RWPE2 (cell line): ENCODE results near the gene DEDD2.

Experiments
- ATAC-seq: fragments of 200-7000 bp; cut with Tn5 transposase; 3 replicates; pipeline ENCODE4 v1.9.1; 2021; ENCODE audit warnings: low read depth
- DNase-seq: peaks from one replicate; pipeline ENCODE4 v3.0.0-alpha.2; 2020; ENCODE audit warnings: low spot score
- H3K27ac ChIP-seq: fragments of 450-650 bp; 2 replicates; pipeline ENCODE4 v1.5.1; 2017; ENCODE audit warnings: mild to moderate bottlenecking; ENCODE audit not compliant: poor library complexity, severe bottlenecking
- H3K27me3 ChIP-seq: fragments of 250-450 bp; sonication (Bioruptor Pico); 2 replicates; pipeline ENCODE4 v1.5.1; 2021; ENCODE audit warnings: mild to moderate bottlenecking, moderate library complexity; ENCODE audit not compliant: insufficient read depth, poor library complexity, severe bottlenecking
- H3K36me3 ChIP-seq: fragments of 250-450 bp; sonication (Bioruptor Pico); 2 replicates; pipeline ENCODE4 v1.5.1; 2020; ENCODE audit warnings: low read depth, mild to moderate bottlenecking, moderate library complexity
- H3K4me1 ChIP-seq: fragments of 250-450 bp; sonication (Bioruptor Pico); 2 replicates; pipeline ENCODE4 v1.5.1; 2021; ENCODE audit warnings: mild to moderate bottlenecking, moderate library complexity; ENCODE audit not compliant: insufficient read depth, poor library complexity, severe bottlenecking
- H3K4me3 ChIP-seq: fragments of 250-450 bp; sonication (Bioruptor Pico); 2 replicates; pipeline ENCODE4 v1.5.1; 2021; ENCODE audit warnings: mild to moderate bottlenecking, moderate library complexity; ENCODE audit not compliant: severe bottlenecking
- H3K9me3 ChIP-seq: fragments of 250-450 bp; sonication (Bioruptor Pico); 2 replicates; pipeline ENCODE4 v1.5.1; 2021; ENCODE audit warnings: mild to moderate bottlenecking, moderate library complexity; ENCODE audit not compliant: severe bottlenecking
- TF ChIP-seq, protein P1 (sequence below): fragments of 450-650 bp; IDR thresholded peaks from one replicate; pipeline ENCODE4 v1.5.1; 2017; ENCODE audit warnings: mild to moderate bottlenecking, moderate library complexity; ENCODE audit not compliant: poor library complexity, severe bottlenecking

The DEDD2 gene

DNA sequence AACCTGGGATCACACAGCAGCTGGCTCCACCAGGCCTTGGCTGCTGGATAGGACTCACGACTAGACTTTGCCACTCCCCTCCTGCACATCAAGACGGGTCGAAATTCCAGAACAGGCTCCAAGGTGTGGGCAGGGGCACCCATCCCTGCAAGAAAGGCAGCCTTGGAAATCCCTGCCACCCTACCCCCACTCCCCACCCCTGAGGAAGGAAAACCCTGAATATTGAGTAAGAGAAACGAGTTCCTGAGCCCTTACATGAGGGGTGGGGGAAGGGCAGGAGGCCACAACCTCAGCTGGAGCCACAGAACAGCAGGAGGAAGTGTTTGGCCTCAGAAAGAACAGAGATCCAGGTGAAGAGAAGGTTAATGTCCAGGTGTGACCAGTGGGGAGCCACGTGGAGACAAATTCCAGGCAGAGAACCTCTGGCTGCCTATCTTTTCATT is 20.1 kb downstream of the DEDD2 start:
- no peak for DNase-seq
- TF ChIP-seq, protein P1, sequence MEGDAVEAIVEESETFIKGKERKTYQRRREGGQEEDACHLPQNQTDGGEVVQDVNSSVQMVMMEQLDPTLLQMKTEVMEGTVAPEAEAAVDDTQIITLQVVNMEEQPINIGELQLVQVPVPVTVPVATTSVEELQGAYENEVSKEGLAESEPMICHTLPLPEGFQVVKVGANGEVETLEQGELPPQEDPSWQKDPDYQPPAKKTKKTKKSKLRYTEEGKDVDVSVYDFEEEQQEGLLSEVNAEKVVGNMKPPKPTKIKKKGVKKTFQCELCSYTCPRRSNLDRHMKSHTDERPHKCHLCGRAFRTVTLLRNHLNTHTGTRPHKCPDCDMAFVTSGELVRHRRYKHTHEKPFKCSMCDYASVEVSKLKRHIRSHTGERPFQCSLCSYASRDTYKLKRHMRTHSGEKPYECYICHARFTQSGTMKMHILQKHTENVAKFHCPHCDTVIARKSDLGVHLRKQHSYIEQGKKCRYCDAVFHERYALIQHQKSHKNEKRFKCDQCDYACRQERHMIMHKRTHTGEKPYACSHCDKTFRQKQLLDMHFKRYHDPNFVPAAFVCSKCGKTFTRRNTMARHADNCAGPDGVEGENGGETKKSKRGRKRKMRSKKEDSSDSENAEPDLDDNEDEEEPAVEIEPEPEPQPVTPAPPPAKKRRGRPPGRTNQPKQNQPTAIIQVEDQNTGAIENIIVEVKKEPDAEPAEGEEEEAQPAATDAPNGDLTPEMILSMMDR, result no peak
- no peak for ATAC-seq
- H3K36me3 ChIP-seq, result peaks cover 32% of the 10 kb centered on the region
- peak overlapping the region; percentile 88 for H3K27ac ChIP-seq
- H3K4me1 ChIP-seq, result peaks cover 33% of the 10 kb centered on the region
- H3K9me3 ChIP-seq, result peaks cover 4% of the 10 kb centered on the region
- H3K27me3 ChIP-seq, result no peaks in the 10 kb centered on the region
- no peak overlapping the region for H3K4me3 ChIP-seq

- ATAC-seq (no peak), DNase-seq (no peak)
- TF ChIP-seq, protein P1, result no peak
Observed at GRCh38 chr19:42196011-42197001, 21.2 kb downstream of the DEDD2 start.

GRCh38 chr19:42193706-42194105 is 23.8 kb downstream of the DEDD2 start:
- Histone ChIP-seq H3K27me3 (no peaks in the 10 kb centered on the region), H3K4me3 (no peak overlapping the region), H3K27ac (no peak overlapping the region), H3K9me3 (peaks cover 4% of the 10 kb centered on the region), H3K4me1 (peaks cover 28% of the 10 kb centered on the region), H3K36me3 (peaks cover 15% of the 10 kb centered on the region)
- ATAC-seq, result no peak
- no peak for DNase-seq
- TF ChIP-seq, protein P1, result no peak

More at GRCh38 chr19:42196011-42197001, 21.2 kb downstream of the DEDD2 start:
- Histone ChIP-seq H3K4me1 (peaks cover 44% of the 10 kb centered on the region), H3K36me3 (peaks cover 25% of the 10 kb centered on the region), H3K9me3 (peaks cover 4% of the 10 kb centered on the region), H3K27ac (peak overlapping the region; percentile 88), H3K4me3 (no peak overlapping the region), H3K27me3 (no peaks in the 10 kb centered on the region)

- Histone ChIP-seq H3K4me1 (peaks cover 26% of the 10 kb centered on the region), H3K4me3 (no peak overlapping the region), H3K27ac (no peak overlapping the region), H3K36me3 (peaks cover 11% of the 10 kb centered on the region), H3K9me3 (peaks cover 4% of the 10 kb centered on the region), H3K27me3 (no peaks in the 10 kb centered on the region)
- TF ChIP-seq, protein P1, result no peak
- DNase-seq (no peak), ATAC-seq (no peak)
Observed at GRCh38 chr19:42193294-42193693, 24.2 kb downstream of the DEDD2 start.

DNA sequence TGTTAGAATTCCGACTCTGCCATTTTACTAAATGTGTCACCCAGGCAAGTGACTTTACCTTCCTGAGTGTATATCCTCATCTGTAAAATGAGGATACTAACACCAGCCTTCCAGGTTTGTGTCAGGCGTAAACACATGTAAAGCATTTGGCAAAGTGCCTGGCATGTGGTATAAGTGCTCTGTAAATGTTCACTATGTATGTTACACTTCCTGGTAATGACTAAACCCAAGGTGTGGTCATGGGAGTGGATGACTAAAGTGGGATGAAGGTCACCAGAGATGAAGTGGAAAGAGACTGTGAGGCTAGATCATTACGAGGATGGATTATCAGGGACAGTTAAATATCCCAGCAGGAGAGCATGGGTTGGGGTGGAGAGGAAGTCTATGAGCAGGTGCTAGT is 25.6 kb downstream of the DEDD2 start:
- ATAC-seq (peak; percentile 91), DNase-seq (no peak)
- TF ChIP-seq, protein P1, result no peak
- Histone ChIP-seq H3K4me1 (peaks cover 16% of the 10 kb centered on the region), H3K9me3 (peaks cover 4% of the 10 kb centered on the region), H3K36me3 (no peaks in the 10 kb centered on the region), H3K4me3 (no peak overlapping the region), H3K27ac (peak overlapping the region; percentile 33), H3K27me3 (no peaks in the 10 kb centered on the region)
